ENCODE data around the gene PLCB4.

GRCh38 chr20:9160331-9160730, 91.4 kb downstream of the PLCB4 start:
- TF ChIP-seq SMAD4 (CRISPR knock-in tag; IDR thresholded peaks at IDR 0.05): no peak
- TF ChIP-seq CBFB (CRISPR knock-in tag; IDR thresholded peaks at IDR 0.05; ENCODE audit: low read depth): no peak
- TF ChIP-seq, protein P1, sequence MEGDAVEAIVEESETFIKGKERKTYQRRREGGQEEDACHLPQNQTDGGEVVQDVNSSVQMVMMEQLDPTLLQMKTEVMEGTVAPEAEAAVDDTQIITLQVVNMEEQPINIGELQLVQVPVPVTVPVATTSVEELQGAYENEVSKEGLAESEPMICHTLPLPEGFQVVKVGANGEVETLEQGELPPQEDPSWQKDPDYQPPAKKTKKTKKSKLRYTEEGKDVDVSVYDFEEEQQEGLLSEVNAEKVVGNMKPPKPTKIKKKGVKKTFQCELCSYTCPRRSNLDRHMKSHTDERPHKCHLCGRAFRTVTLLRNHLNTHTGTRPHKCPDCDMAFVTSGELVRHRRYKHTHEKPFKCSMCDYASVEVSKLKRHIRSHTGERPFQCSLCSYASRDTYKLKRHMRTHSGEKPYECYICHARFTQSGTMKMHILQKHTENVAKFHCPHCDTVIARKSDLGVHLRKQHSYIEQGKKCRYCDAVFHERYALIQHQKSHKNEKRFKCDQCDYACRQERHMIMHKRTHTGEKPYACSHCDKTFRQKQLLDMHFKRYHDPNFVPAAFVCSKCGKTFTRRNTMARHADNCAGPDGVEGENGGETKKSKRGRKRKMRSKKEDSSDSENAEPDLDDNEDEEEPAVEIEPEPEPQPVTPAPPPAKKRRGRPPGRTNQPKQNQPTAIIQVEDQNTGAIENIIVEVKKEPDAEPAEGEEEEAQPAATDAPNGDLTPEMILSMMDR (IDR thresholded peaks at IDR 0.05): no peak
- no peak for TF ChIP-seq ATF2 (CRISPR knock-in tag; IDR thresholded peaks at IDR 0.05; ENCODE audit: borderline replicate concordance, low read depth)

All from WTC11 (cell line).